PC-3 (cell line): ENCODE results near the gene FSD1L. TPM values are rescaled to one million over a fixed set of nuclear protein-coding genes. Genes with fewer than 3 reads are reported as not detected.
A peak's percentile ranks its signal among the peaks of the same experiment; 100 is the strongest.

ENCODE experiments used
- ATAC-seq: fragments of 200-7000 bp; cut with Tn5 transposase; 2 replicates; pipeline ENCODE4 v1.9.1; 2020; ENCODE audit warnings: mild to moderate bottlenecking, moderate library complexity
- Bru-seq: library from RNA; stranded (reverse); fragments of 400-500 nt; gene quantifications from one replicate; lab custom pipeline; 2021; lab: Mats Ljungman, UMichigan
- BruChase-seq, 2 experiments: library from RNA; stranded (reverse); fragments of 400-500 nt; gene quantifications; one replicate each; lab custom pipeline; 2021; lab: Mats Ljungman, UMichigan
- BruUV-seq: library from RNA; stranded (reverse); fragments of 400-500 nt; replicated peaks from 2 replicates; lab custom pipeline; 2021; lab: Mats Ljungman, UMichigan
- CTCF ChIA-PET: fragments of 300-600 bp; sonication (Branson Sonifier 250); formaldehyde crosslinking; loops from one replicate; lab custom pipeline; 2022; ENCODE audit warnings: antibody characterized with exemption; lab: Charles Lee
- POLR2A ChIA-PET: fragments of 300-600 bp; sonication (Branson Sonifier 250); formaldehyde crosslinking; loops from one replicate; lab custom pipeline; 2022; ENCODE audit warnings: antibody characterized with exemption; ENCODE audit not compliant: unreplicated experiment; lab: Charles Lee
- DNase-seq: peaks from one replicate; pipeline ENCODE4 v3.0.0-alpha.2; 2015
- H2AFZ ChIP-seq: fragments of 300-600 bp; sonication (generic); 2 replicates; pipeline ENCODE4 v1.6.0; 2016; ENCODE audit warnings: antibody characterized with exemption, low read length
- H3F3A ChIP-seq: fragments of 300-600 bp; sonication (generic); one replicate; pipeline ENCODE4 v1.6.0; 2017; ENCODE audit warnings: antibody characterized with exemption, low read length, control low read depth, mild to moderate bottlenecking; ENCODE audit not compliant: unreplicated experiment
- H3K27ac ChIP-seq: fragments of 300-600 bp; sonication (generic); 2 replicates; pipeline ENCODE4 v1.5.1; 2016; ENCODE audit warnings: mild to moderate bottlenecking, low read length
- H3K27me3 ChIP-seq: fragments of 300-600 bp; sonication (generic); 2 replicates; pipeline ENCODE4 v1.6.1; 2016; ENCODE audit warnings: low read length, mixed read lengths
- H3K36me3 ChIP-seq: fragments of 300-600 bp; sonication (generic); 2 replicates; pipeline ENCODE4 v1.6.1; 2016; ENCODE audit warnings: low read depth, mixed run types, low read length, mixed read lengths
- H3K4me1 ChIP-seq: fragments of 300-600 bp; sonication (generic); 2 replicates; pipeline ENCODE4 v1.5.1; 2016; ENCODE audit warnings: low read length; ENCODE audit not compliant: insufficient read depth
- H3K4me2 ChIP-seq: fragments of 300-600 bp; sonication (generic); 2 replicates; pipeline ENCODE4 v1.6.0; 2016; ENCODE audit warnings: low read length
- H3K4me3 ChIP-seq: fragments of 300-600 bp; sonication (generic); 2 replicates; pipeline ENCODE4 v1.5.1; 2016; ENCODE audit warnings: mild to moderate bottlenecking, low read length, mixed read lengths
- H3K79me2 ChIP-seq: fragments of 300-600 bp; sonication (generic); 2 replicates; pipeline ENCODE4 v1.6.1; 2017; ENCODE audit warnings: low read length, mixed read lengths
- H3K9ac ChIP-seq: fragments of 300-600 bp; sonication (generic); 2 replicates; pipeline ENCODE4 v1.6.0; 2016; ENCODE audit warnings: mild to moderate bottlenecking, low read length
- H3K9me2 ChIP-seq: fragments of 300-600 bp; sonication (generic); replicated peaks from 2 replicates; pipeline ENCODE4 v1.6.1; 2016; ENCODE audit warnings: mixed run types, low read length, mixed read lengths
- H3K9me3 ChIP-seq: fragments of 300-600 bp; sonication (generic); 2 replicates; pipeline ENCODE4 v1.6.1; 2016; ENCODE audit warnings: low read length, mixed read lengths
- H4K20me1 ChIP-seq: fragments of 300-600 bp; sonication (generic); 2 replicates; pipeline ENCODE4 v1.6.1; 2016; ENCODE audit warnings: low read length, mixed read lengths
- EZH2 ChIP-seq: fragments of 300-600 bp; sonication (generic); IDR thresholded peaks from one replicate; pipeline ENCODE4 v1.6.1; 2017; ENCODE audit warnings: antibody characterized with exemption, mild to moderate bottlenecking, low read length; ENCODE audit not compliant: unreplicated experiment
- EZH2phosphoT487 ChIP-seq: fragments of 300-600 bp; sonication (generic); IDR thresholded peaks from 2 replicates; pipeline ENCODE4 v1.6.1; 2018; ENCODE audit warnings: mild to moderate bottlenecking, antibody characterized with exemption, low read length, borderline replicate concordance
- intact Hi-C: fragments of 100-400 bp; cut with micrococcal nuclease; formaldehyde crosslinking; loops from 2 replicates; pipeline ENCODE4 v1.9.0; 2023
- long read RNA-seq: library from polyadenylated mRNA; unstranded; transcript quantifications from one replicate; pipeline ENCODE4 v2.0.0, GENCODE V29; 2021; ENCODE audit not compliant: unreplicated experiment
- total RNA-seq: library from RNA; depleted of rRNA; stranded (reverse); fragments of >200 nt; gene quantifications from 2 replicates; pipeline ENCODE4 v1.2.3, GENCODE V29; 2014; rRNA removed
- TF ChIP-seq, protein P1 (sequence below): fragments of 300-600 bp; sonication (generic); conservative IDR thresholded peaks from 2 replicates; pipeline ENCODE4 v1.5.1; 2017; ENCODE audit warnings: antibody characterized with exemption, low read depth, mild to moderate bottlenecking, low read length

The FSD1L gene
- total RNA-seq: 1.7 and 2.1 TPM in 2 replicates
- Bru-seq, nascent RNA: percentile 62 among the genes with signal in this experiment
- percentile 49 among the genes with signal in this experiment for BruChase-seq, experiment 1, labeled RNA remaining after a 6-hour chase
- BruChase-seq, experiment 2, labeled RNA remaining after a 2-hour chase: percentile 60 among the genes with signal in this experiment
- long read RNA-seq, partial matches to known transcripts: 0 of 3 reads
- long read RNA-seq, other reads (novel, unspliced or antisense): 3 of 3 reads

DNA sequence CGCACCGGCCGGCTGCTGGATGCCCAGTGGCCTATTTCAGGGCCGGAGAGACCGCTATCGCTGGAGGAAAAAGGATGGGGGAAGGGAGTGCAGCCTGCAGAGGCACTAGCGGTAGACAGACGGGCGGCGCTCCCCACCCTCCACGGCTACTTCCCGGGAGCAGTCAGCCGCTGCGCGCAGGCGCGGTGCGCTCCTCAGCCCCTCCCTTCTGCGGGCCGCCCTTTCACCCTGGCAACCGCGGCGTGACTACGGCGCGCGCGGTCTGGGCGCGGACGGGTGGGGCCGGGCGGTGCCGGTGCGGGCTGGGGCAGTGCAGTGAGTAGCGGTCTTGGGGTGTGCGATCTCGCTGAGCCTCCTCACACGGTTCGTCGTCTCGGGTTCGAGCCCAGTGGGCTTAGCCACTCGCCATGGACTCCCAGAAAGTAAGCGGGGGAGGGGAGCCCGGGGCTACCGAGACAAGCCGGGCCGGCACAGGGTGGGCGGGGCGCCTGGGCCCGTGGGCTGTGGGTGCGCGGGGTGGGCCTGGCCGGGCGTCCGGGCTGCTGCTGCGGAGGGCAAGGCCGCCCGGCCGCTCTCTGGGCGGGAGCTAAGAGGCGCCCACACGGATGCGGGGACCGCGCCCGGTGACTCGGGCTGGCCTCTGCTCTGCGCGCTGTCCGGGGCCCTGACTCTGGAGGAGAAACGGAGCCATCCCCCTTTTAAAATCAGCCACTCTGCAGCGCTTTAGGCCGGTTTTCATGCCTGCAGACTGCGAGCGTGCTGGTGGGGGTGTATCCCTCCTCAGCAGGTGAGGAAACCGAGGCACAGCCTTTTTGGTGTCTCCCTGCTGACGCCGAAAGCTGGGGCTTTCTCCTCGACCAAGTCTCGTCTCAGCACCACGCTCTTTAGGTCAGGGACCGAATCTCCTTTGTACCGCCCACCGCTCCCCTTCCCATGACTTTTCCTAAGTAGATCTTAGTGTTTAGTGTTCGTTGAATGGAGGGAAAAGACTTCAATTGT is at the start of gene FSD1L:
Gene FSD1L, plus strand, starts transcription at position 221 of the 999 bp plus-strand sequence. Its CDS starts 187 bp downstream, at position 408.
- Histone ChIP-seq H3K9me3 (no peaks in the 10 kb centered on the region), H3K27ac (no peak within 1 kb of the TSS), H3K4me3 (peak within 1 kb of the TSS; percentile 84), H3K36me3 (no peaks in the 10 kb centered on the region), H3F3A (no peaks in the 10 kb centered on the region), H3K9me2 (no peaks in the 10 kb centered on the region), H3K27me3 (no peaks in the 10 kb centered on the region), H4K20me1 (no peaks in the 10 kb centered on the region), H3K4me2 (peak within 1 kb of the TSS; percentile 89), H3K4me1 (peaks cover 8% of the 10 kb centered on the region; the same call in 1 of the 2 replicates), H2AFZ (peak within 1 kb of the TSS; percentile 98), H3K9ac (peak within 1 kb of the TSS; percentile 75), H3K79me2 (peaks cover 38% of the 10 kb centered on the region)
- ChIA-PET POLR2A (no interaction called here), CTCF (interaction anchor here (0.7 kb wide), 1 partner anchor 1865 kb away, joined by 10 read pairs; no protein-coding TSS in a partner anchor)
- intact Hi-C loops: no loop called here
- BruUV-seq: TSS peak; percentile 35
- TF ChIP-seq EZH2: no peak
- TF ChIP-seq, protein P1, sequence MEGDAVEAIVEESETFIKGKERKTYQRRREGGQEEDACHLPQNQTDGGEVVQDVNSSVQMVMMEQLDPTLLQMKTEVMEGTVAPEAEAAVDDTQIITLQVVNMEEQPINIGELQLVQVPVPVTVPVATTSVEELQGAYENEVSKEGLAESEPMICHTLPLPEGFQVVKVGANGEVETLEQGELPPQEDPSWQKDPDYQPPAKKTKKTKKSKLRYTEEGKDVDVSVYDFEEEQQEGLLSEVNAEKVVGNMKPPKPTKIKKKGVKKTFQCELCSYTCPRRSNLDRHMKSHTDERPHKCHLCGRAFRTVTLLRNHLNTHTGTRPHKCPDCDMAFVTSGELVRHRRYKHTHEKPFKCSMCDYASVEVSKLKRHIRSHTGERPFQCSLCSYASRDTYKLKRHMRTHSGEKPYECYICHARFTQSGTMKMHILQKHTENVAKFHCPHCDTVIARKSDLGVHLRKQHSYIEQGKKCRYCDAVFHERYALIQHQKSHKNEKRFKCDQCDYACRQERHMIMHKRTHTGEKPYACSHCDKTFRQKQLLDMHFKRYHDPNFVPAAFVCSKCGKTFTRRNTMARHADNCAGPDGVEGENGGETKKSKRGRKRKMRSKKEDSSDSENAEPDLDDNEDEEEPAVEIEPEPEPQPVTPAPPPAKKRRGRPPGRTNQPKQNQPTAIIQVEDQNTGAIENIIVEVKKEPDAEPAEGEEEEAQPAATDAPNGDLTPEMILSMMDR: peak; percentile 40
- peak; percentile 87 for DNase-seq
- ATAC-seq: peak; percentile 82

DNA sequence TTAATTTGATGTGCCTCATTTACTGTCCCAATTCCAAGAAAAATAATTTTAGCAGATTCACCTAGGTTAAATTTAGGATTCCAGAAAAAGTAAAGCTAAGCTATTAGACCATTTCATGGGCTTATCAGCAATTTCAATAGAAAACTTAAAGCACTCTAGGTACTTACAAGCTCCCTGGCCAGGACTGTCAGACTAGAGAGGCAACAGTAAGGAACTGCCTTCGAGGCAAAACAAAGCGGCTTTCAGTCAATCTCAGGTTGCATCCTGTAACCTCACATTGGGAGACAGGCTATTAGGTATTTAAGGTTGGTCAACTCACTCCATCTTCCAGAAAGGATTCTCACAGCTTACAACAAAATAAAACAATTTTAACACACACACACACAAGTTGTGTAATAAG is 48.7 kb upstream of the FSD1L start:
- Histone ChIP-seq H3K4me2 (no peak overlapping the region), H3K4me1 (no peaks in the 10 kb centered on the region), H3K27me3 (no peaks in the 10 kb centered on the region), H3K36me3 (no peaks in the 10 kb centered on the region), H3K4me3 (no peak overlapping the region), H3K79me2 (no peaks in the 10 kb centered on the region), H3K9me3 (no peaks in the 10 kb centered on the region), H3K9ac (no peak overlapping the region), H3F3A (no peaks in the 10 kb centered on the region), H3K27ac (no peak overlapping the region), H2AFZ (no peak overlapping the region), H3K9me2 (no peaks in the 10 kb centered on the region), H4K20me1 (no peaks in the 10 kb centered on the region)
- POLR2A ChIA-PET: no interaction called here
- DNase-seq (no peak), ATAC-seq (no peak)
- CTCF ChIA-PET: no interaction called here
- intact Hi-C loops: no loop called here
- no TSS peak for BruUV-seq
- TF ChIP-seq EZH2 (no peak), EZH2phosphoT487 (no peak)
- TF ChIP-seq, protein P1: no peak
